ELR (cell line): Measurements from ENCODE around the gene TST.
A peak's percentile ranks its signal among the peaks of the same experiment; 100 is the strongest.

ENCODE experiments used
- DNase-seq: peaks from one replicate; pipeline ENCODE4 v3.0.0-alpha.2; 2015; ENCODE audit warnings: low read depth

Gene TST

DNA sequence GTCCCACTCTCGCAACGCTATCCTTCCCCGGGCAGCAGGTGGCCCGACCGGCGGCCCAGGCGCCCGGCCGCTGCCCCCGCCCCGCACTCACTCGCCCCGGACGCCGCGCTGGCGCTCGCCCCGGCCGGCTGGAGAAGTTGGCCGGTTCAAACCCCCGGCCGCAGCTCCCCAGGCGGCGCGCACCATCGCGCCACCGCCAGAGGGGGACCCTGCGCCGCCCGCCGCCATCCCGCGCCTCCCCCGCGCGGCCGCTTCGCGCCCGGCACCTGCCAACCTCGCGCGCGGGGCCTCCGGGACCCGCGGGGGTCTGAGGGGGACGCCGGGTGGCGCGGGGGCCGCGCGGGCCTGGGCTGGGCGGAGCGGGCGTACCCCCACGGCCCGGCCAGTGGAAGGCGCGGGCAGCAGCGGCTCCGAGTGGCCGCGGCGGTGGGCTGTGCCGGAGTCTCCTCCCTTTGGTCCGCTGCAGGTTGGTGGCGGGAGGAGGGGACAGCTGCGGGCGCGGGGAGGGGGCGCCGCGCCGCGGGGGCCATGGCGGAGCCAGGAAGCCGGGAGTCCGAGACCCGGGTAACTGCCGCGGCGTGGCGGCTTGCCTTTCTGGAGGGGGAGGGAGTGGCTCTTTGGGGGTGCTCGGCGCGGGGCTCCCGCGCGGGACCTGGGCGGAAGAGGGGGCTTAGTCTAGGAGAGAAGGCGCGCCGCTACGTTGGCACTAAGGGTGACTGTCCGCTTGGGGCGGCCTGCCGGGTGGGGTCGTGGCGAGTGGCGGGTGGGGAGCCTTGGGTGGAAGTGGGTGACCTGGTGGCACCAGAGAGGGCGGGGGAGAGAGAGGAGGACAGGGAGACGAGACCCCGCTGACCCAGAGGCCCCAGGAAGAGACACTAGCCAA lies at the start of gene TST, which contains the start of gene MPST:
Gene TST (minus strand): TSS at position 139 of the 883 bp plus-strand sequence. CDS start 715 bp downstream, outside the sequence.
Gene MPST (plus strand): TSS at position 434 of the 883 bp plus-strand sequence. CDS start 95 bp downstream, at position 529.
- DNase-seq, result peak; percentile 75

DNA sequence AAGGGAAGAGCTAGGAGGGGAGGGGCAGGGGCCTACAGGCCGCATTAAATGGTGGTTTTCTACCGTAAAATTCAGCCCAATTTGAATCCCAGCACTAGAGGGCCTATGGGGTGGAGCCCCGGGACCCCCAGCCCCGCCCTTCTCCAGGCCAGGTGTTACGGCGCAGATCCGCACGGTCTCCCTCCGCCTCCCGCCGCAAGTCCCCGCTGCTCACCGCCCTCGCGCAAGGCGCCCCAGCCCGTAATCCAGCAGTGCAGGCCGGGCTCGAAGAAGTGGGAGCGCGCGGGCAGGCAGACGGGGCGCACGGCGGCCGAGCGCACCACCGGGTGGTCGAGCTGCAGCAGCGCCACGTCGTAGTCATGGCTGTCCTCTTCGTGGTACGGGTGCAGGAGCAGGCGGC lies 49.6 kb upstream of the TST start:
- DNase-seq, result no peak

DNA sequence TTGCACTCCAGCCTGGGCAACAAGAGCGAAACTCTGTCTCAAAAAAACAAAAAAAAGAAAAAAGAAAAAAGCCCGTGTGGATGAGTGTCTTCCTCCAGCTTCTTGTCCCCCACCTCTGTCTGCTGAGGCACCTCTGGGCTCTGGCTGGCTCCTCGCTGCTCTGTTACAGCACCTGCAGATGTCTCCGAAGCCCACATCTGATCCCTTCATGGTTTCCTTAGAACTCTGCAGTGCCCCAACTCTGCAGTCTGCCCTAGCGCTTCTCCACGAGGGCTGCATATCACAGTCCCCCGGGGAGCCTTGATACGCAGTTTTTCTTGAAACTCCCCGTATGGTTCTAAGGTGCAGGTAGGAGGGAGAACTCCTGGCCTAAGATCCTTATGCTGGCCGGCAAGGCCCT lies 48.2 kb upstream of the TST start:
- no peak for DNase-seq

DNA sequence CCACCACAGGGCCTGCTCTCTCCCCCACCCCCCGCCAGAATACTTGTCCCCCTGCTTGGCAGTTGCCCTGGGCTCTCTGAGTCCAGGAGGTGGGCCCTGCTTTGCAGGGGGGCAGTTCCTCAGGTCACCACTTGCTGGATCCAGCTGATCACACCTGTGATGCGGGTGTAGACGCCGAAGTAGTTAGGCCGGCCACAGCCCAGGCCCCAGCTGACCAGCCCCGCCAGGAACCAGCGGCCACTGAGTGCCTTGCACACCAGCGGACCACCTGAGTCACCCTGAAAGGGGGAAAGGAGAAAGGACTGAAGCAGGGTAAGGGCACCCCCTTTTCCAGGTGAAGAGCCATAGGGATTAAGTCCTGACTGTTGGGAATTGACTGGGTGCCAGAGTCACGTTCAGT lies 46.7 kb upstream of the TST start:
- DNase-seq, result no peak

DNA sequence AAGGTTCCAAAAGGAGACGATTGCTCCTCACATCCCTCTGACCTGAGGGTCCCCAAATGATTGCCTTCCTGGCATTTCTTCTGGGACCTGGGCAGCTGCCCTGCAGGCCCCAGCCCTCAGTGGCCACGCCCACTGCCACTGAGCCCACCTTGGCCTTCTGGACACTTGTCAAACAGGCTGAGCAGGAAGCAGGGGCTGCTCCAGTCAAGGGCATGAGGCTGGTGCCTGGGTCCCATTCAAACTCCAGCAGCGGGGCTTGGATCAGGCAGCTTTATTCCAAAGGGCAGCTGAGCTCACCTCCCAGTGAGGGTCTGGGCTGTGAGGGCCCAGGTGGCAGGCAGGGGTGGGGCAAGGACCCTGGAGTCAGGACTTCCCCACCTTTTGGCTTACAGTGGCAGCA lies 45.9 kb upstream of the TST start:
- no peak for DNase-seq

DNA sequence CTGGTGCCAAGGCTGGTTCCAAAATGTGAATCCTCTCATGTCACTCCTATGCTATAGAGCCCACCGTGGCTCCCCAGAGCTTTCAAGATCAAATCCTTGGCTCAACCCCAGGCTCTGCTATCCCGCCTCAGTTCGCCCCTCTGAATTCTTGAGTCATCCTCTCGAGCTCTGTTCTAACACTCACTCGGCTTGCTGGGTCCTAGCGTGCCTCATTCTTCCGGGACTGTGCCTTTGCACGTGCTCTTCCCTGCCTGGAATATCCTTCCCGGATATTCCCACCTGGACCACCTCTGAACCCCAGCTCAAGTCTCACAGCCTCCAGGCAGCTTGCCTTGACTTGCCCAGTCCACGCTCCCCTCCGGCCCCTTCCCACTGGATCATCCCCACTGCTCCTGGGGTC lies 45.3 kb upstream of the TST start:
- DNase-seq, result no peak

DNA sequence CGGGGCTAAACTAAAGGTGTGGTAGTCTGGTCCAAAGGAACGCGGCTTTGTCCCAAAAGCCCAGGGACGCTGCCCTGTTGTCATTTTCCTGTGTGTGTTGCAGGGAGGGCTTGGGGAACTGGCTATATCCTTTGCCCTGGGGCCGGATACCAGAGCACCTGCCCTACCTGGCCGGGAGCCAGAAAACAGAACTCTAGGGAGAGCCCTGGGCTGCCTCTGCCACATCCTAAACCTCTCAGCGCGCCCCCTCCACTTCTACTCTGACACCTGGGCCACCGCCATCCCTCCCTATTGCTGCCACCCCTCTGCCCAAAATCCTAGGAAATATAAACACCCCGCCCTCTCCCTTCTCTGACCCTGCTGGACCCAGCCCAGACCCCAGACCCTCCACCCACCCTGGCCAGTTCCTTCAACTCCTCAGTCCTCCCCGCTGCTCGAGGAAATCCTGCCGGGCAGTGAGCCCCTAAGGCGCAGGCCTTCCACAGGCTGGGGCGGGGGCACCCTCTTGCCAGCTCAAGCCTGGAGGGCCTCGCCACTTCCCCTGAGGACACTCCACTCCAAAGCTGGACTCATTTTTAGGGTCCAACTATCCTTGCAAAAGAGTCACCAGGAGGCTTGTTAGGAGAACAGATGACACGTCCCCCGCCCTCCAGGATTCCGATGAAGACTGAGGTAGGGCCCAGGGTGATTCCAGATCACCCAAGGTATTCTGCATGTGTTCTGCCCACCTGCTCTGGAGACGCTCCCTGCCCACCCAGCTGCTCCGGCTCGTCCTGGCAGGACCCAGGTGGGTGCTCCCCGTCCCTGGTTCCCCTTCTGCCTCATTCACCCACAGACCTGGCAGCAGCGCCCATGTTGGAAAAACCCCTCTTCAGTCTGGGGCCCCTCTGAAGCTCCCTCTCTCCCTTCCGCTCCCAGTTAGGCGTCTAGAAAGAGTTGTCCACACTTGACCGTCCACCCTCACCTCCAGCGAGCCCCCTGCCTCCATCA lies 44.5 kb upstream of the TST start:
- DNase-seq, result no peak

DNA sequence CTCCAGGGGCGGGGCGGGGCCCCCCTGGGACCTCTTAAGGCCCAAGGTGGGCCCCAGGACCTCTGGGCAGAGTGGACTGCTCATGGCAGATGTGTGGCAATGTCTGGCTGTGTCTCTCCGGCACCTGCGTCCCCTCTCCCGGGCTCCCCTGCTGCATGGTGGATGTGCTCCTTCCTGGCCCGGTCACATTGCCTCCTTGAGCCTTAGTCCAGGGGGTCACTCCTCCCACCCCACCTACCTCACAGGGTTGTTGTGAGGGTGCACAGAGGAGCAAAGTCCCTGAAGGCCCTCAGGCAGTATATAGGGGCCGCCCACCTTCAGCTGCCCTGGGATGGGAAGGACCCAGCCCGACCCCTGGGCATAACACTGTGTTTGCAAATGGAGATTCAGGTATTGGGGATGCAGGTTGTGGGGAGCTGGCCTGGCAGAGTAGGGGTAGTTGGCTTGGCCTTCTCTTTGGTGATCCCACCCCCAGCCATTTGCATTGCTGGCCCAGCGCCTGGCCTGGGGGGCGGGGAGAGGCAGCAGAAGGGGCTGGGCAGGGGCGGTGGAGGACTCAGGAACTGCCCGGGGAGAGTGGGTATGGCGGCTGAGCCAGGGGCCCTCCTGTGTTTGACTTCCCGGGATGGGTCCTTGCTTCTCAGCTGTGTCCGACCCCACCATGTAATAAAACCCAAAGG lies 43.6 kb upstream of the TST start:
- DNase-seq, result no peak

DNA sequence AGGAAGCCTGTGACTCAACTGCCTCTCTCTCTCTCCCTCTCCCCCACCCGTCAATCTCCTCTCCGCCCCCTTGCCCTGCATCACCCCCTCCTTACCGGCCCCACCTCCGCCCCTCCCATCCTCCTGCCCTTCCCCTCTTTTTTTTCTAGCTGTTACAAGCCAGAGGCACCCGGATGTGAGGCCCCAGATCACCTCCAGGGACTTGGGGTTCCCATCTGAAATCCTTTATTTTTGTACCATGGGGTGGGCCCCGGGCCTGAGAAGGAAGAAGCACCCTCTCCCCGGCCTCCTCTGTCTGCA lies 43.1 kb upstream of the TST start:
- DNase-seq, result no peak

DNA sequence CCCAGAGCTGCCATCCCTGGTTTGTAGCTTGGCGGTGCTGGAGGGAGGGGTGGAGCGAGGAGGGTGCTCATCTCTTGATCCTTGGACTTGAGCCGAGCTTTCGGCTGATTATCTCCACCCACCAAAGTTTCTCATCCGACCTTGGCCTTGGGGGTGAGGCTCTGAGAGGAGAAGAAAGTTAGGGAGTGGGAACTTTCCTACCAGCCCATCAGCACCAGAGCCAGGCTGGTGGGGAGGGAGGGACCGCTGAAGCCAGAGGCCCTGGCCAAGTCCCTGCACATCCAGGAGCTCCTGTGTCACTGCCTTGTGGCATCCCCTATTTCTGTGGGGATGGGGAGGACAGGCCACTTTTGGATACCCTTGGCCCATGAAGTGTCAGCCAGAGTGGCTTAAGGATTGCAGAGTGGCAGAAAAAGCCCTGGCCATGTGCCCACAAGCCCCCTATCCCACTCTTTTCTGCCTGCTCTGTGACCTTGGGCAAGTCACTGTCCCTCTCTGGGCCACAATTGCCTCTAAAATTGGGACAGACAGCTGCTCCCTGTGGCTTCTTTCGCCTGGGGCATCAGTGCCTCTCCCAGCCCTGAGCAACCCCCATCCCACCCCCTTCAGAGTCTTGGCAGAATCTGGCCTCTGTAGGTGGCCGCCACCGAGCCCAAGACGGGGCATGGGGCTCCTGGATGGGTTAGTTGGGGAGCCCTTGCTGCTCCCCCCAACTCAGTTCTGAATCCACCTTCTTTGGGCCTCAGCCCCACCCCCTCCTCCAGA lies 42.5 kb upstream of the TST start:
- DNase-seq, result no peak

DNA sequence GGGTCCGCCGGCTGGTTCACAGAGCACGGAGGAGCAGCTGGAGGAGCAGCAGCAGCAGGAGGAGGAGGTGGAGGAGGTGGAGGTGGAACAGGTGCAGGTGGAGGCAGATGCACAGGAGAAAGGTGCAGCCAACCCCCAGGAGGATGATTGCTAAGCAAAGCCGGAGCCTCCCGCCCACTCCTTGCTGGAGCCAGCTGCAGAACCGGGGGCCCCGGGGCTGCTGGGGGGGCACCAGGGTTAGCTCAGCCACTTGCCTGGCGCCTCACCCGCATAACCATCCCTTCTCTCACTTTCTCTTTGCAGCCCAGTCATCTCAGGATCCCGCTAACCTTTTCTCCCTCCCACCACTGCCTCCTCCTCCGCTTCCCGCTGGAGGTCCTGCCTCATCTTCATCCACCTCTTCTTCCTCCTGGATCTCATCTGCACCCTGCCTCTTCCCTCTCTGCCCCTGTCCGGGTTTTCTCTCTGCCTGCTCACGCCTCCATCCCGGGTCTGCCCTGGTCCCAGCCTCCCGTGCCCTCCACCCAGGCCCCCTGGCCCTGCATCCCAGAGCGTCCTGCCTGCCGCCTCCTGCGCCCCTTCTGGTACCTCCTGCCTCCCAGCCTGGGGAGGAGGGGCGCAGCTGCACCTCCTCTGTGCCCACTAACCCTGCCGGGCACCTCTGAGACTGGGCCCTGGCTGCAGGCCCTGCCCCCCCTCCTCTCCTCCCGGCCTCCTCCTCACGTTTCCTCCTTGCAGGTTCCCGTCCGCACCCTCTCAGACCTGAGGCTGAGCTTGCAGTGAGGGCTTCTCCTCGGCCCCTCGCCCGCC lies 41.8 kb upstream of the TST start:
- DNase-seq, result no peak

DNA sequence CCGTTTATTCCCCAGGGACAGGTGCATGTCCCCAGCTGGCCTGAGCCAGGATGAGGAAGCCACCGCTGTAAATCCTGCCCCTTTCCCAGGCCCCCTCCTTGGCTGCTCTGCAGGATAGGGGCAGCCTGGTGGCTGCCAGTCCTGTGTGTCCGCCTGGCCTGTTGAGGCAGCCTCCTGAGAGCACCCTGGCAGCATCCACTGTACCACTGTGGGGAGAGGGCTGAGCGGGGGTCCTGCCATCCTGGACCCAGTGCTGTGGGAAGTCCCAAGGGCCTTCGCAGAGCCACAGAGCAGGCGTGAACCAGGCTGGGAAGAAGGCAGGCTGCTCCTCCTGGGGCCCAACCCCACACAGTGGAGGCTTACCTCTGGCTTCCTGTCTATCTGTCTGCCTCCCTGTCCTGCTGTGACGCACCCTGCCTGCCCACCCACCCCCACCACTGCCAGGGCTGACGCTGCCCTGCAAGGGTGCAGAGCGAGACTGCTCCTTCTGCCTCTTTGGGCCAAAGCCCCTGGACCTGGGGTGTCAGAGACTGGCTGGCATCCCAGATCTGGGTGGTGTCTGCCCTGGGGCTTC lies 40.7 kb upstream of the TST start:
- DNase-seq, result no peak

DNA sequence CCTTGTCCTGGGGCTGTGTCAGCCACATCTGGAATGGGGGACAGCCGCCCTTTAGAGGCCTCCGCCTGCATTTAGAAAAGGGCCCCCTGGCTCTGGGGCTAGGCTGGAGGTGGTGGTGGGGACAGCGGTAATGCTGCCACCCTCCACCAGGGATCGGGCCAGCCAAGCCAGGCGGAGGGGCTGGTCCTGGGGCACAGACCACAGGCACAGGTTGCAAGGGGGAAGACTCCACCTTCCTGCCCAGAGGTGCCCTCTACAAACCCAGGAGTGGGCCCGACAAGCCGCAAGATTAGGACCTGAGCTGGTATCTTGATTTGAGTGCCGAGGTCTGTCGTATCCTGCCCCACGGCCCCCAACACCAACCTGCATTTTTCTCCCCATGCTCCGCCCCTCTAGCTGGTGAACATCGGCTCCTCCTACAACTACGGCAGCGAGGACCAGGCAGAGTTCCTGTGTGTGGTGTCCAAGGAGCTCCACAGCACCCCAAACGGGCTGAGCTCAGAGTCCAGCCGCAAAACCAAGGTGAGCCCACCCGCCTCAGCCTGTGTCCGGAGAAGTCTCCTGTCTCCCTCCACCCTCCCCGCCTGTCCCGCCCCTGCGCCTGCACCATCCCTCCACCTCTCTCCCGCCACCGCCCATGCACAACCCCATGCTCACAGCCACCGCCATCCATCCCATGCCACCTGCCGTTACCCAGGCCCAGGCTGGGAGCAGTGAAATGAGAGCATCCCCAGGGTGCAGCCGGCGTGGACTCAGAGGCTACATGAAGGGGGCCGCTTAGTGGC lies 39.9 kb upstream of the TST start:
- no peak for DNase-seq

DNA sequence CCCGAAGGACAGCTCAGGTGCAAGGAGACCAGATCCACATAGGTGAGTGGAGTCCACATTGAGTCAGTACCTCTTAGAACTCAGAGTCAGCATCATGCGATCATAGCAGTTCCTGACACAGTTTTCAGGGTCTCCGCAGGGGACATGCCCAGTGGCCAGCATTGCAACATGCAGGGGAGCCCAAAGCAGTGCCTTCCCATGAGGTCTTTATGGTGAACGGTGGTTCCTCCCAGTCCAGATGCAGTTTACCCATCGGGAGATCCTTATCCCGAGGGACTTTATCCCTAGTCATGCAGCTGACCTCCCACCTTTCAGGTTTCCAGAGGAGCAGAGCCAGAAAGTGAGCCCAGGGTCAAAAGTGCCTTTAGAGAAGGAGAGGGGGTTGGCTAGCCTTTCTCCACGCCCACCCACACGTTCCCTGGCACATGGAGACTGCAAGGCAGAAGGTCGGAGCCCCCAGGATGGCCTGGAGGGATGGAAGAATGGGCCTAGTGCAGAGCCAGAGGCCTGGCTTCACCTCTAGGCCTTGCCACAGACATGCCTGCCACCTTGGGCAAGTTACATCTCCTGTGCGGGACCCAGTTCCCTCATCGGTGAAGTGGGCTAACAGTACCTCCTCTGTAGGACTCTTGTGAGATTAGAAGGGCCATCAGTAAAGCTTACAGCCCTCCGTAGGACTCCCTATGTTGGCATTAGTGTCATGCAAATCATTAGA lies 38.7 kb upstream of the TST start:
- DNase-seq, result no peak

DNA sequence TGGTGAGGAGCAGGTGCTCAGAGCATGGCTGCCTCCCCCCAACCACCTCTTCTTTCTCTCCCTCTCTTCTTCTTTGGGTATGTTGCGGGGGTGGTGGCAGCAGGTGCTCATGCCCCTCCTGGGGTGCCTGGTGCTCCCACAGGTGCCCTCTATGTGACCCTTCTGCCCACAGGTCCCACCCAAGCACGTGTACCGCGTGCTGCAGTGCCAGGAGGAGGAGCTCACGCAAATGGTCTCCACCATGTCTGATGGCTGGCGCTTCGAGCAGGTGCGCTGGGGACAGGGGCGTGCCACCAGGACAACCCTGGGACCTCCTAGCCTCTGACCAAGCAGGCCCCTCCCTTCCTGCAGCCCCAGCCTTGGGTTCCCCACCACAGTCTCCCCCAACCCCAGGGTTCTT lies 38.0 kb upstream of the TST start:
- no peak for DNase-seq

DNA sequence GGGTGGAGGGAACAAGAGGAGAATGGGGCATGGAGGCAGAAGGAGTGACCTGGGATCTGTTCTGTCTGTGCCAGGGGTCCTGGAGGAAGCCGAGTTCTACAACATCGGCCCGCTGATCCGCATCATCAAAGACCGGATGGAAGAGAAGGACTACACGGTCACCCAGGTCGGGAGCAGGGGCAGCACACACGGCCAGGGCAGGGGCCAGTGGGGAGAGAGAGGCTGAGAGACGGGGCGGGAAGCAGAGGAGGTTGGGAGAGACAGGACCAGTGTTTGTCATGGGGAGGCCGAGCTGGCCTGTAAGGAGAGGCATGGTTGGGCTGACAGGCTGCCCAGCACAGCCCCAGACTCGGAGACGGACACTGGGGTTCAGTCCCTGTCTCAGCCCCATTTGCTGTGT lies 37.0 kb upstream of the TST start:
- DNase-seq, result no peak

DNA sequence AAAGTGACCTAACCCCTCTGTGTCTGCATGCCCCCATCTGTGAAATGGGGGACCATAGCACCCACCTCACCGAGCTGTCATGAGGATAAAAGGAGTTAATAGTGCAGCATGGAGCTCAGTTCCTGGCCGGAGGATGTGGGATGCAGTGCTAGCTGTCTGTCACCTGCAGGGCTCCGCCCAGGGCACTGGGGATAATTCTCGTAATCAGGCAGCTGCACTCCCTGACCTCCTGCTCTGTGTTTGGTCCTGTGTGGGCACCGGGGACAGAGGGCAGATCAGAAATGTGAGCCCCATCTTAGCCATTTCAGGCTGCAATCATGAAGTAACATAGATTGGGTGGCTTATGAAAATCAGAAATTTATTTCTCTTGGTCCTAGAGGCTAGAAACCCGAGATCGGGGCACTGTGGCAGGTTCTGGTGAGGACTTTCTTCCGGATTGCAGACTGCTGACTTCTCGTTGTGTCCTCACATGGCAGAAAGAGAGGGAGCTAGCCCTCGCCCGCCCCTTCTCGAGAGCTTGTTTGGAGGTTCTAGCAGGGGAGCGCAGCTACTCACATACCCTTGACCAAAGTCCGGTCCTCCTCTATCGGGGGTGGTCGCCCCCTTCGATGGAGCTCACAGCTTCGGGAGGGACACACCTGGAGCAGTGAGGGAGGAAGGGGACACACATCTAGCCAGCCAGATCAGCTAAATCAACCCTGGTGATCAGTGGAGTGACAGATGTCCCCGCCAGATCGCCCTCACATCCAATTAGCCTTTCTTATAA lies 35.5 kb upstream of the TST start:
- no peak for DNase-seq

DNA sequence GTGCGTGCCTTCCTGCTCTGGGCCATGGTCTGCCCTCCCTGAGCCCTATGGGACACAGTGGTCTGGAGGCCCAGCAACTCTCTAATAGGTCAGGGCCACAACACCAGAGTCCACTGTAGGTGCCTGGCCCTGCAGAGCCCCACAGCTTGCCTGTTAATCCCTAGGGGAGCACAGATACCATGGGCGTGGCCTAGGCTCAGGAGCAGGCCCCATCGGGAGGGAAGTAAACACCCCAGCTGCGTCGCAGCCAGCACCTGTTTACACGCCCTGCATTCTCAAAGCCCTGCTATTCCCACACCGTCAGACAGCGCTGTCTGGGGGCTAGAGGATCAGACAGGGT lies 34.8 kb upstream of the TST start:
- no peak for DNase-seq
